GM21515 (cell line): ENCODE results near the gene KDM4F.
A peak's percentile ranks its signal among the peaks of the same experiment; 100 is the strongest.

Experiments used
- ATAC-seq: cut with Tn5 transposase; IDR thresholded peaks from one replicate; pipeline ENCODE4 v1.9.1; 2021; ENCODE audit not compliant: unreplicated experiment

The KDM4F gene

GRCh38 chr11:95089620-95090542 lies 40.7 kb downstream of the KDM4F start, which contains the start of gene ENDOD1:
Gene ENDOD1, plus strand, starts transcription at chr11:95089846. Its CDS starts 82 bp downstream, at chr11:95089928.
- peak; percentile 90 for ATAC-seq

- no peak for ATAC-seq
These were observed 42.5 kb downstream of the KDM4F start for GRCh38 chr11:95091663-95092180.

DNA sequence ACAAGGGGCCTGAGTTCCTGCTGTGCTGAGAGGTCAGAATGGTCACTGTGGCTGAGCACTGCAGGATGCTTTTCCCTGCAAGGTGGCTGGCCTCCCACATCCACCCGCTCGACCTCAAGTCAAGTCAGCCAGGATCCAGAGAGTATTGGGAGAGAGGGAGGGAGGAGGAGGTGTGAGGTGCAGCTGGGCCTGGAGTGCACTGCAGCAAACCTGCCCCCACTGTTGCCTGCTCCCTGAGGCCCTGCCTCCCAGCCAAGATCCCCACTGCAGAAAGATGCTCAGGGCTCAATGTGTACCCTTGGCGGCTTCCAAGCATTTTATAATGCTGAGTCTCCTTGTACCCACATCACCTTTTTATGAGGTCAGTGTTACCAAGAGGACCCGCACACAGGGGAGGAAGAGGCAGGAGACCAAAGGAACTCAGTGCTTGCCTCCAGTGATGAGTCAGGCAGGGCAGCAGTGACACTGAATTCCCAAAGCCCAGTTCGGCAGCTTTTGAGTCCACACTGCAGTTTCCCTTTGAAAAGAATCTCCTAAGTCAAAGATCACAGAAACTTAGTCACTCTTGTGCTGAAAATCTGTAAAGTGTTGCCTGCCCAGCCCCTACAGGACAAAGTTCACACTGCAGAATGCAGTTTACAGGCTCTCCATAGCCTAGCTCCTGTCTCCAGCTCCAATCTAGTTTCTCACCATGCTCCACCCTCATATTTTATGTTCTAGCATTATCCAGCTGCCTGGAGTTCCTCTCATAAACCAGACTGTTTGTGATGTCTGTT lies 43.5 kb downstream of the KDM4F start:
- no peak for ATAC-seq

GRCh38 chr11:95093548-95093947 lies 44.3 kb downstream of the KDM4F start:
- ATAC-seq = no peak

DNA sequence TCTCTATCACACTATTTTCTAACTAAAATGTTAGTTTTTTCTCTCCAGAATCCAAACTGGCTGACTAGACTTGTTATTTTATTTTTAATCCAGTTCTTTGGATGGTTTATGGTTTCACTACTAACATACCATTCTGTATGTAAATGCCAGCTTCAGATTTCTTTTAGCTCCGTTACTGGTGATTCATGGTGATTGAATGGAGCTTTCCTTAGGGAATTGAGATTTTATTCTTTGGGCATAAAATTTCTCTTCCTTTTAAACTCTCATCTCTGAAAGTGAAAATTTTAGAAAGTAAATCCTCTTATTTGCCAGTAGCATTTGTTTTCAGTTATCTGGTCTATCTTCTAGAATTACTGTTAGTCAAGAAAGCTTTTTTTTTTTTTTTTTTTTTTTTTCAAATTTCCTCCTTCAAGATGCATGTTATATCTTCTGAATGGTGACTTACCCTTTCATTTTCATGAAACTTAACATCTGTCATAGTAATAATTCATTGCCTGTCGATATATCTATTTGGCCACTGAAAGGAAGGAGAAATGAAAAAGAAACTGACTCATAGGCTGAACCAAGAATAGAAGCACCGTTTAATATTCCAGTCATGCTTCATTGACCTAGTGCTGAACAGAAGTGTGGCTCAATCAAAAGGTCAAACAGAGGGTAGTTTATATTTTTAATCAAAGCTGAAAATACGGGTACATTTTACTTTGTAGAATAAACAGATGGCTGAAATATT lies 46.8 kb downstream of the KDM4F start:
- ATAC-seq = peak; percentile 83

DNA sequence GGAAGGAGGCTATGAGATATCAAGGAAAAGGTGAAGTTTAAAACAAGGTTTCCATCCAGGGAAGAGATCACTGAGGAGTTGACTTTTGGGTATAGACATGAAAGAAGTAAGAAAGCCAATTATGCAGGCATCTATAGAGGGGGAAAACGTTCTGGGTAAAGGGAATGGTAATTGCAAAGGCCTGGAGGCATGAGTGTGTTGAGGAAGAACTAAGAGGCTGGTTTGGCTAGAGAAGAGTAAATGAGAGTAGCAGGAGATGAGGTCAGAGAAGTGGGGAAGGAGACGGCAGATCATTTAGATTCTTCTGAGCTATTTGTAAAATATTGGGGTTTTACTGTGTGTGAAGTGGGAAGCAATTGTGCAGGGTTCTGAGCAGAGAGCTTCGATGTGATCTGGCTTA lies 48.0 kb downstream of the KDM4F start:
- no peak for ATAC-seq

DNA sequence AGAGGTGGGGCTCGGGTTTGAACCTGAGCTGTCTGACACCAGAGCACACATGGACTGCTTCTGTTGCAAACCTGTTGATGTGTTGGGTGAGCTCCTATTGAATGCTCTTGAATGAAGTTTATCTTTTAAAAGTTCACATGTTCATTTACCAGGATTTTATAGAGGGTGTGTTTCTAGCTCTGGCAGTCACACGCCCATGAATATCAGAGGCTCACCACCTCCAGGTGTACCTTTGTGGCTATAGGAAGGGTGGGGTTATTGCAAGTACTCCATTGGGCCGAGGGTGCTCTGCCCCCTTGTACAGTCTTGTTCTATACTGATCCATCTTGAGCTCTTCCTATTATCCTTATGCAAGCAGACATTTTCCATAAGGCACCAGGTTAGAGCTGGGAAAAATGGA lies 49.6 kb downstream of the KDM4F start:
- ATAC-seq = no peak

GRCh38 chr11:95100191-95100648 lies 51.0 kb downstream of the KDM4F start:
- no peak for ATAC-seq
